ENCODE results near the gene CRAMP1.

DNA sequence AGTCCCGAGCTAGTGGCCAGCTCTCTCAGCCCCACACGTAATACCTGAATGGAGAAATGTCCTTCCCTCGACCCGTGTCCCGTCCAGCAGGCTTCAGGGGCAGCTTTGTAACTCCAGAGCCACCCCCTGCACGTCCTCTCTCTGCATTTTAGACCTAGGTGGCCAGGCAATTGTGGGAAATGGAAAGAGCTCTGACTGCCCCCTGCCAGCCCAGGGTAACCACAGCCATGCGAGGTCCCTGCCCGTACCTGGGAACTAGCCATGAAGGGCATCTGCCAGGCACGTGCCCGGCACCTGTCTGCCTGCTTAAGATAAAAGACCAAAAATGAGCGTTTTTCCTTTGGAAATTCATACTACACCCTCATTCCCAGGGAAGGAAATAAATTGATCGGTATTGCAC is 103.1 kb downstream of the CRAMP1 start:
- TF ChIP-seq, protein P1, sequence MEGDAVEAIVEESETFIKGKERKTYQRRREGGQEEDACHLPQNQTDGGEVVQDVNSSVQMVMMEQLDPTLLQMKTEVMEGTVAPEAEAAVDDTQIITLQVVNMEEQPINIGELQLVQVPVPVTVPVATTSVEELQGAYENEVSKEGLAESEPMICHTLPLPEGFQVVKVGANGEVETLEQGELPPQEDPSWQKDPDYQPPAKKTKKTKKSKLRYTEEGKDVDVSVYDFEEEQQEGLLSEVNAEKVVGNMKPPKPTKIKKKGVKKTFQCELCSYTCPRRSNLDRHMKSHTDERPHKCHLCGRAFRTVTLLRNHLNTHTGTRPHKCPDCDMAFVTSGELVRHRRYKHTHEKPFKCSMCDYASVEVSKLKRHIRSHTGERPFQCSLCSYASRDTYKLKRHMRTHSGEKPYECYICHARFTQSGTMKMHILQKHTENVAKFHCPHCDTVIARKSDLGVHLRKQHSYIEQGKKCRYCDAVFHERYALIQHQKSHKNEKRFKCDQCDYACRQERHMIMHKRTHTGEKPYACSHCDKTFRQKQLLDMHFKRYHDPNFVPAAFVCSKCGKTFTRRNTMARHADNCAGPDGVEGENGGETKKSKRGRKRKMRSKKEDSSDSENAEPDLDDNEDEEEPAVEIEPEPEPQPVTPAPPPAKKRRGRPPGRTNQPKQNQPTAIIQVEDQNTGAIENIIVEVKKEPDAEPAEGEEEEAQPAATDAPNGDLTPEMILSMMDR (IDR thresholded peaks at IDR 0.05), result no peak
- TF ChIP-seq RFX5 (IDR thresholded peaks at IDR 0.05) (no peak), BHLHE40 (IDR thresholded peaks at IDR 0.05; ENCODE audit: low read depth, low read length) (no peak), EP300 (IDR thresholded peaks at IDR 0.05) (no peak), SMC3 (IDR thresholded peaks at IDR 0.05) (no peak), GATA3 (IDR thresholded peaks at IDR 0.05; ENCODE audit: borderline replicate concordance) (no peak), TFCP2L1 (CRISPR knock-in tag; IDR thresholded peaks at IDR 0.05) (no peak), RNF2 (IDR thresholded peaks at IDR 0.05; ENCODE audit: borderline replicate concordance, low read depth) (no peak), ZFP36 (IDR thresholded peaks at IDR 0.05; ENCODE audit: borderline replicate concordance, partially characterized antibody) (no peak), POLR2A (IDR thresholded peaks at IDR 0.05; ENCODE audit: low read length) (no peak), POLR2AphosphoS2 (conservative IDR thresholded peaks at IDR 0.05; ENCODE audit: low read length) (no peak), CEBPB (IDR thresholded peaks at IDR 0.05) (no peak)
